ENCODE results near the gene CPNE8.

Gene CPNE8

DNA sequence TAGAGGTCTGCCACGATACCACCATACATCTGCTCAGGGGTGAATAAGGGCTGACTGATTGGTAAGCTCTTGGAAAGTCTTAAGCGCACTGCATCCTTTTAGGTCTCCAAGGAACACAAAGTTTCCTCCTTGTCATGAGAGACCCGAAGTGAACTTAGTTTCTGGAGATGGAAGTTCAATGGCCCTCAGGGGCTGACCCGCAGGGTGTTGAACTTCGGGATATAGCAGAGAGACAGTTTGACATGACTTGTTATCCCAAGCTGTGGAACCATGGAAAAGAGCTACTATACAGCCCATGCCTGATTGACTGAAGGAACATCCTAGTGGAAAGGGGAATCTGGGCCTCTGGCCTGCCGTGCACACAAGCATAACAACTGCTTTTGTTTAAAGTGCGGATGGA, 26.9 kb upstream of the CPNE8 start:
- Histone ChIP-seq H3K4me3 (replicated peaks; ENCODE audit: low read depth, low read length) (no peak overlapping the region), H3K36me3 (ENCODE audit: control insufficient read depth, insufficient read depth, low read length) (no peaks in the 10 kb centered on the region), H3K27me3 (replicated peaks; ENCODE audit: control insufficient read depth, insufficient read depth, low read length) (no peaks in the 10 kb centered on the region)
- DNase-seq (ENCODE audit: extremely low read depth, insufficient read length), result no peak
- TF ChIP-seq, protein P1, sequence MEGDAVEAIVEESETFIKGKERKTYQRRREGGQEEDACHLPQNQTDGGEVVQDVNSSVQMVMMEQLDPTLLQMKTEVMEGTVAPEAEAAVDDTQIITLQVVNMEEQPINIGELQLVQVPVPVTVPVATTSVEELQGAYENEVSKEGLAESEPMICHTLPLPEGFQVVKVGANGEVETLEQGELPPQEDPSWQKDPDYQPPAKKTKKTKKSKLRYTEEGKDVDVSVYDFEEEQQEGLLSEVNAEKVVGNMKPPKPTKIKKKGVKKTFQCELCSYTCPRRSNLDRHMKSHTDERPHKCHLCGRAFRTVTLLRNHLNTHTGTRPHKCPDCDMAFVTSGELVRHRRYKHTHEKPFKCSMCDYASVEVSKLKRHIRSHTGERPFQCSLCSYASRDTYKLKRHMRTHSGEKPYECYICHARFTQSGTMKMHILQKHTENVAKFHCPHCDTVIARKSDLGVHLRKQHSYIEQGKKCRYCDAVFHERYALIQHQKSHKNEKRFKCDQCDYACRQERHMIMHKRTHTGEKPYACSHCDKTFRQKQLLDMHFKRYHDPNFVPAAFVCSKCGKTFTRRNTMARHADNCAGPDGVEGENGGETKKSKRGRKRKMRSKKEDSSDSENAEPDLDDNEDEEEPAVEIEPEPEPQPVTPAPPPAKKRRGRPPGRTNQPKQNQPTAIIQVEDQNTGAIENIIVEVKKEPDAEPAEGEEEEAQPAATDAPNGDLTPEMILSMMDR (IDR thresholded peaks at IDR 0.05; ENCODE audit: insufficient read depth, low read length, poor library complexity, severe bottlenecking), result no peak

DNA sequence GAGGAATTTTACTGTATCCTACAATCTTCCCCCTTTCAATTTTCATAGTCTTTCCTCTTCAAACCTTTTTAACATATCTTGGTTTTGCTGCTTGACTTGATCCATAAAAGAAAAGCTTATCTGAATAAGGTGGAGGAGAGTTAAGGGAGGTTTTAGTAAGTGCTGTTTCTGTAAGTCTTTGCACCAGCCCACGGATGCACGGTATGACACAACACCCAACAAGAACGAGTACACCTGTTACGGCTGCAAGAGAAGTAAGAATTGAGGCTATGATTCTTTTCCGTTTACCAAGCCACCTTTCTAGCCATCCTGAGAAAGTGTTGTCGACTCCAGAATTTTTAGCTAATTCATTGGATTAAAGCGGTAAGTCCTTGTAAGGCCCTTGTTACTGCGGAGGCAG, 26.1 kb upstream of the CPNE8 start:
- TF ChIP-seq, protein P1 (IDR thresholded peaks at IDR 0.05; ENCODE audit: insufficient read depth, low read length, poor library complexity, severe bottlenecking), result no peak
- Histone ChIP-seq H3K27me3 (replicated peaks; ENCODE audit: control insufficient read depth, insufficient read depth, low read length) (no peaks in the 10 kb centered on the region), H3K36me3 (ENCODE audit: control insufficient read depth, insufficient read depth, low read length) (no peaks in the 10 kb centered on the region), H3K4me3 (replicated peaks; ENCODE audit: low read depth, low read length) (no peak overlapping the region)
- no peak for DNase-seq (ENCODE audit: extremely low read depth, insufficient read length)

GRCh38 chr12:38930990-38931389, 25.6 kb upstream of the CPNE8 start:
- Histone ChIP-seq H3K36me3 (ENCODE audit: control insufficient read depth, insufficient read depth, low read length) (no peaks in the 10 kb centered on the region), H3K4me3 (replicated peaks; ENCODE audit: low read depth, low read length) (no peak overlapping the region), H3K27me3 (replicated peaks; ENCODE audit: control insufficient read depth, insufficient read depth, low read length) (no peaks in the 10 kb centered on the region)
- DNase-seq (ENCODE audit: extremely low read depth, insufficient read length), result no peak
- TF ChIP-seq, protein P1 (IDR thresholded peaks at IDR 0.05; ENCODE audit: insufficient read depth, low read length, poor library complexity, severe bottlenecking), result no peak

DNA sequence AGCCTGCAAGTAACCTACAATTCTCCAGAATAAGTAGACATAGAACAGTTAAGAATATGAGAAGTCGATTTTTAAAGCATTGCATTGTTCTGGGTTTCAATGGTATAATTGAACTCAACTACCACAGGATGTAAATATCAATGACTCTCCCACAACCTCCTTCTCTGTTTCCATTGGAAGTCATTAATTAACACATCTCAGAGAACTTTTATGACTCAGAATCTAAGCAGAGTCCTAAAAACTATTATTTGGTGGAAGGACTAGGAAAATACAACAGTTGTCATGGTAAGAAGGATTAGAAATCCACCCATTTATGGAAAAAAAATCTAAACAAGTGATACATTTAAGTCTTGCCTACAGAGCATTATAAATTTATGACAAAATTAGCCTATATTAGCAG, 21.1 kb upstream of the CPNE8 start:
- Histone ChIP-seq H3K4me3 (replicated peaks; ENCODE audit: low read depth, low read length) (no peak overlapping the region), H3K36me3 (ENCODE audit: control insufficient read depth, insufficient read depth, low read length) (no peaks in the 10 kb centered on the region), H3K27me3 (replicated peaks; ENCODE audit: control insufficient read depth, insufficient read depth, low read length) (no peaks in the 10 kb centered on the region)
- no peak for DNase-seq (ENCODE audit: extremely low read depth, insufficient read length)
- TF ChIP-seq, protein P1 (IDR thresholded peaks at IDR 0.05; ENCODE audit: insufficient read depth, low read length, poor library complexity, severe bottlenecking), result no peak

DNA sequence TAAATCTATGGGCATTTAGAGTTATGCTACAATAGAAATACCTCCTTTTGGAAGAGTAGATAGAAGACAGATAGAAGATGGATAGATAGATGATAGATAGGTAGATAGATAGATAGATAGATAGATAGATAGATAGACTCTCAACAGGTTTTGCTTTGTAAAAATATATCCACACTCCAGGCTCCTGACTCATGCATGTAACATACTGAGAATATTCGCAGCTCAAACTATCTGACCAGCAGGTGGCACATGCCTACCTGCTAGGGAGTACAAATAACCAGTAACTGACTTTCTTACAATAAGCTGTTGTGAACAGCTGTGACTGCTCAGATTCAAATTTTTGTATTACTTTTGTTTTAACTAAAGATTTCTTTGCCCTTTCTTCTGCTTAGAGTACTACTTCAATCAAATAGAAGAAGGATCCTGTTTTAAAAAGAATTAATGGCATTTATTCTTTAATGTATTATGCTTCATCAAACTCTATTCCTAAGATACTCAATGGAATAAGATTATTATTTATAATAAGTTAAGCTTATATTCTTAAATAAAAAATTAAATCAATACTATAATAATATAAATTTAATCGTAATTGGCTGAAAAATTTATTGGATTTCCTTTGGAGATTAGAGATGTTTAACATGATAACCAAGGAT, 15.8 kb upstream of the CPNE8 start:
- no peaks in the 10 kb centered on the region for H3K36me3 ChIP-seq (ENCODE audit: control insufficient read depth, insufficient read depth, low read length)
- H3K27me3 ChIP-seq (replicated peaks; ENCODE audit: control insufficient read depth, insufficient read depth, low read length), result no peaks in the 10 kb centered on the region
- TF ChIP-seq, protein P1 (IDR thresholded peaks at IDR 0.05; ENCODE audit: insufficient read depth, low read length, poor library complexity, severe bottlenecking), result peak; percentile 68
- DNase-seq (ENCODE audit: extremely low read depth, insufficient read length), result peak; percentile 2
- no peak overlapping the region for H3K4me3 ChIP-seq (replicated peaks; ENCODE audit: low read depth, low read length)

DNA sequence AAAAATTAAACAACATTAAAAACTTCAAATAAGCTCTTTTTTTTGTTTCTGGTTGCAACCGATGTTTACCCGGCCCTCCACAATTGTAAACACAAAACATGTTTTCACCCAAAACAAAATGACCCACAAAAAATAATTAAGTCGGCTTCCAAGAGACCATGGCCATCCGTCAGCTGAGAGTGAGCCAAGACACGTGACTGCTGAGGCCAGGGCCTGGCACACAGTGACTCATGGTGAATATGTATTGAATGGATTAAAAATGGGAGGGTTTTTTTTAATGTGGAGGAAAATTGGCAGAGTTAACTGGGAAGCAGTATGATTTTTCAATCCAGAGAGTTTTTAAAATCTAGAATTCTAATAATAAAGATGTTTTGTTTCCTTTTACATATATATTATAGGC, 13.8 kb upstream of the CPNE8 start:
- TF ChIP-seq, protein P1 (IDR thresholded peaks at IDR 0.05; ENCODE audit: insufficient read depth, low read length, poor library complexity, severe bottlenecking), result no peak
- Histone ChIP-seq H3K27me3 (replicated peaks; ENCODE audit: control insufficient read depth, insufficient read depth, low read length) (no peaks in the 10 kb centered on the region), H3K4me3 (replicated peaks; ENCODE audit: low read depth, low read length) (no peak overlapping the region), H3K36me3 (ENCODE audit: control insufficient read depth, insufficient read depth, low read length) (no peaks in the 10 kb centered on the region)
- no peak for DNase-seq (ENCODE audit: extremely low read depth, insufficient read length)
